ENCODE data around the gene RAP1GAP2.
A peak's percentile ranks its signal among the peaks of the same experiment; 100 is the strongest.

RAP1GAP2 gene

GRCh38 chr17:2852729-2853282 is 56.6 kb downstream of the RAP1GAP2 start:
- DNase-seq (ENCODE audit: low read depth in 1 of 2, low spot score in 1 of 2): no peak

DNA sequence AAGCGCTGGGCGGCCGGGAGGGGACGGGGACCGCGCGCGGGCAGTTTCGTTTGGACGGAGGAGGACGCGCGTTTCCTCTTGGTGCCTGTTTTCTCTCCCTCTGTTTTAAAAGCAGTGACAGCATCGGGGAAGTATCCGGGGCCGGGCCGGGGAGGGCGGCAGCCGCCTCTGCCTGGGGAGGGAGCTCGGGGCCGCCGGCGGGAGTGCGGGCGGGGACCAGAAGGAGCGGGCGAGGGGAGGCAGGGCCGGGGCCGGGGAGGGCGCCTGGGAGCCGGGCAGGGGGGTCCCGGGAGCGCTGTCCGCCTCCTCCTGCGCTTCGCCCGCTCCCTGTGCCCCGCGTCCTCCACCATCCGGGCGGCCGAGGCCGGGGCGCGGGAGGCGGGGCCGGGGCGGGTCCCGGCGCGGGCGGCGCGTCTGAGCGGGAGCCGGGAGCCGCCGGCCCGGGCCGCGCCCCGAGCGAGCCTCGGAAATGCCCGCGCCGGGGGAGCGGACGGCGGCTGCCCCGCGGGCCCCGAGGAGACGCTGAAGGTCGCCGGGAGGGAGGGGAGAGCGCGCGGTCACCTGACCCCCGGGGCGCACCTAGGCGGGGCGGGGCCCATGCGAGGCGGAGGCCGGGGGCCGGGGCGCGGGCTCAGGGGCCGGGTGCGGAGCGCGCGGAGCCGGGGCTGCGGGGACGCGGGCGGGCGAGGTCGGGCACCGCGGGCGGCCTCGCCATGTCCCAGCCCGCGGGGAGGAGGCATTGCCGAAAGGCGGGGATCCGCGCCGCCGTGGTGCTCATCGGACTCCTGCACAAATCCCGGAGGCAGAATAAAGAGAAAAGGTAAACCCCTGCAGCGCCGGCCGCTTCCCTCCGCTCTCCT is 57.3 kb downstream of the RAP1GAP2 start:
- peak; percentile 9 to 20 for DNase-seq (ENCODE audit: low read depth in 1 of 2, low spot score in 1 of 2)

GRCh38 chr17:2854143-2855055 is 58.2 kb downstream of the RAP1GAP2 start:
- peak in 1 of 2 donors; percentile 4 for DNase-seq (ENCODE audit: low read depth in 1 of 2, low spot score in 1 of 2)

DNA sequence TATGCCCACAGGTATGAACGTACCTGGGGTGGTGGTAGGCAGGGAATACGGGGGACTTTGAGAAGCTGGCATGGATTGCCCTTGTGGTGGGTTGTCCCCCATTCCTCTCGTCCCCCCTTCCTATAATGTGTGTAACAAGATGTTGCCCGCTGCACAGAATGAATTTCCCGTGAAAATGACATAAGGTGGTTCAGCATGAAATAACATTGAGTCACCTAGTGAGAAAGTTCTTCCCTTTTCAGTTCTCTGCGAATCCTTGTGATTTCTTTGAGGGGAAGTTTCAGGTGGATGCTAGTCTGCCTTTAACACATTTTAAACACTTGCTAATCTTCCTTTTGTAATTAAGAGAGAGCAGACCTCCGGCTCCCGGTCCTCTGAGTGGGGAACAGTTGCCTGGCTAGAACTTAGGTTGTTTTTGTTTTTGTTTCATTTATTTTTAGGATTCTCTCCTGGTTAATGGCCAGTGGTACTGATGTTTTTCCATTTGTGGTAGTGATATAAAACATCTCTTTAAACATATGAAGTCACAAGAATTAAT is 58.9 kb downstream of the RAP1GAP2 start:
- DNase-seq (ENCODE audit: low read depth in 1 of 2, low spot score in 1 of 2): no peak

DNA sequence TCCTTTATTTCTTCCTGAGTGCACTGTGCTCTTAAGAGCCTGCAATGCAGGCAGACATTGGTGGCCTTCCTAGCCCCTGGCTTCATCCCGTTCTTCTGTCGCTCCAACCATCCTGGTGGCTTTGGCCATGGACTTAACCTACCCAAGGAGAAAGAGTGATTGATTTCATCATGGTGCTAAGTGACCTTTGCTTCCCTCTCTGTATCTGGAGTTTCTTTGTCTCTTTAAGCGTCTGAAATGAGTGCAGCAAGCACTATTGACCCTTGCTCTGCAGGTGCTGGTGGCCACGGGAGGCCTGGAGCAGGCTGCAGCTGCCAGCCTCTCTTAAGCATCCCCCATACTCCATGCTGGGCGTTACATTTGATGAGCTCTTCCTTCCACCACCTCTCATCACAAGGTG is 60.5 kb downstream of the RAP1GAP2 start:
- no peak for DNase-seq (ENCODE audit: low read depth in 1 of 2, low spot score in 1 of 2)

GRCh38 chr17:2860045-2860444 is 63.8 kb downstream of the RAP1GAP2 start:
- no peak for DNase-seq (ENCODE audit: low read depth in 1 of 2, low spot score in 1 of 2)

GRCh38 chr17:2860883-2861282 is 64.6 kb downstream of the RAP1GAP2 start:
- DNase-seq (ENCODE audit: low read depth in 1 of 2, low spot score in 1 of 2): no peak

DNA sequence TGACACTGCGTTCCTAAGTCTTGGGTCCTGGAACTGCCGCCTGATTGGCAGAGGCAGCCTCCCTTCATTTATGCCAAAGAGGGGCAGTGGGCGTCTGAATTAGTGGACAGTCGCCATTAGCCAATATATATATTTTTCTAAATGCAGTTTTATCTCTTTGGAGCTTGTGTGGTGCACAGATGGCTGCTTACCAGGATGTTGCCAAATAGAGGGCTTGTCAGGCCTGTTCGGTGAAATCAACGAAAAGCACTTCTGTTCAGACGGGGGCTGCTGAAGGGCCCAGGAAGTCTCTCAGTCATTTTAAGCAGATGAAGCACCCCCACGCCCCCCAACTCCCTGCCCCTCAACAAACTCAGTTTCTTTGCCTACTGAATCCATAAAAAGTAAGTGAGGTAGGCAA is 66.0 kb downstream of the RAP1GAP2 start:
- no peak for DNase-seq (ENCODE audit: low read depth in 1 of 2, low spot score in 1 of 2)

GRCh38 chr17:2863204-2863603 is 67.0 kb downstream of the RAP1GAP2 start:
- no peak for DNase-seq (ENCODE audit: low read depth in 1 of 2, low spot score in 1 of 2)

- DNase-seq (ENCODE audit: low read depth in 1 of 2, low spot score in 1 of 2): no peak
These were observed 69.0 kb downstream of the RAP1GAP2 start for GRCh38 chr17:2865228-2865627.

- DNase-seq (ENCODE audit: low read depth in 1 of 2, low spot score in 1 of 2): no peak
These were observed 71.5 kb downstream of the RAP1GAP2 start for GRCh38 chr17:2867441-2868424.

DNA sequence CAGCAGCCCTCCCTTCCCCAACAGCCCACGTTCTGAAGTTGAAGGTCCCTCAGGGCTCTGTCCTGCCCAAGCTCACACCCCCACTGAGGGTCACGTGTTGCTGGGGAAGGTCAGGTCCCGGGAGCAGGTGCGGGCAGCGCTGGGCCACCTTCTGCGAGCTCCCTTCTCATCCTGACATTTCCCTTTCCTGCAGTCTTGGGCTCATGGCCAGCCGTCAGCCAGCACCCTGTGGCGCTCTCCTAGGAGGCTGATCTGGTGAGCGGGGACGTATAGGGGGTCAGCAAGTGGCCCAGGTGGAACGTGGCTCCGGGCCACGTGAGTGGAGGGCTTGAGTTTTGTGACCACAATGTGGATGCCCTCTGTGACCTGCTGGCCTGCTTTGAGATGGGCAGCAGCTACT is 73.4 kb downstream of the RAP1GAP2 start:
- DNase-seq (ENCODE audit: low read depth in 1 of 2, low spot score in 1 of 2): no peak

- no peak for DNase-seq (ENCODE audit: low read depth in 1 of 2, low spot score in 1 of 2)
These were observed 75.0 kb downstream of the RAP1GAP2 start for GRCh38 chr17:2871205-2871604.

DNA sequence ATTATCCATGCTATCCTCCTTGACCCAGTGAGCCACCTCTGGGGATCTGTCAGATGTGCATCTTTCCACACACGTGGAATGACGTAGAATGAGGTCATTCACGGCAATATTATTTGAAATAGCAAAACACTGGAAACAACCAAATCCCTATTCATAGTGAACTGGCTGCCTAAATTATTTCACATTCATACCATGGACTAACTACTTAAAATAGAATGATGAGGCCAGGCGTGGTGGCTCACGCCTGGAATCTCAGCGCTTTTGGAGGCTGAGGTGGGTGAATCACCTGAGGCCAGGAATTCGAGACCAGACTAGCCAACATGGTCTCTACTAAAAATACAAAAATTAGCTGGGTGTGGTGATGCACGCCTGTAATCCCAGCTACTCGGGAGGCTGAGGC is 75.5 kb downstream of the RAP1GAP2 start:
- DNase-seq (ENCODE audit: low read depth in 1 of 2, low spot score in 1 of 2): no peak

GRCh38 chr17:2872282-2872681 is 76.0 kb downstream of the RAP1GAP2 start:
- no peak for DNase-seq (ENCODE audit: low read depth in 1 of 2, low spot score in 1 of 2)

DNA sequence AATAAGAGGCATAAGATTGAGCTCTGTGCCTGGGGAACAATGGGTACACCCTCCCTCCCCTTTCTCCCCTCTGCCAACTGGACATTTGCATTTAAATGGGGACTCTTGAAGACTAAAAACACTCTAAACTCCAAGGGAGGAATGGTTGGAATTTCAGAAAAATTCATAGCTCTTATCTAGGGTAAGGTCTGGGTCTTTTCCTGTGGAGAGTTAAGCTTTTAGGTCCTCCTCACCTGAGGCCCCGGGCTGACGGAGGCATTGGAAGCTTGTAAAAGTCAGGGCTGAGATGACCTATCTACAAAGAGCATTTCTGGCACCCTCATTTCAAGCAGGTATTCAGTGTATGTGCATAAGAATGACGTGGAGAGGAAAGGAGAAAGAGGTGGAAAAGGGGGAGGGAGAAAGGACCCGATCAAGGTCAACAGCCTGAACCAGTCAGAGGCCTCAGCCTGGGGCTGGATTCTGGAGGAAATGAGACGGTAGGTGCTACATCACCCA is 78.0 kb downstream of the RAP1GAP2 start:
- DNase-seq (ENCODE audit: low read depth in 1 of 2, low spot score in 1 of 2): no peak

- no peak for DNase-seq (ENCODE audit: low read depth in 1 of 2, low spot score in 1 of 2)
These were observed 79.4 kb downstream of the RAP1GAP2 start for GRCh38 chr17:2875608-2876007.

- no peak for DNase-seq (ENCODE audit: low read depth in 1 of 2, low spot score in 1 of 2)
These were observed 80.2 kb downstream of the RAP1GAP2 start for GRCh38 chr17:2876467-2876866.

DNA sequence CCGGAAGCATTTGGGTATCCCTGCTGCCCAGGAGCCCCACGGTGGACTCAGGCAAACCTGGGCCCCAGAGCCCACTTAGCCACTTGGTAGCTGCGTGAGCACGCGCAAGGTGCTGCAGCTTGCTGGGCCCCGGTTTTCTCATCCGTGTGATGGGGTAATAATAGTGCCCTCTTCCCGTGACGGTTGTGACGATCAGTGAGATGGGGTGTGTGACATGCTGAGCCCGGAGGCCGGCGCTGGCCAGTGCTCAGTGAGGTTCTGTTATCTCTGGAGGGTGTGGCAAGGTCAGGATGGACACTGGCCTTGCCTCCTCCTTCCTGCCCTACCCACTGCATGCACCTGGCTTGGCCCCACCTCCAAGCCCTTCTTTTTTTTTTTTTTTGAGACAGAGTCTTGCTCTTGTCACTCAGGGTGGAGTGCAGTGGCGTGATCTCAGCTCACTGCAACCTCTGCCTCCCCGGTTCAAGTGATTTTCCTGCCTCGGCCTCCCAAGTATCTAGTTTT is 82.6 kb downstream of the RAP1GAP2 start:
- no peak for DNase-seq (ENCODE audit: low read depth in 1 of 2, low spot score in 1 of 2)

- no peak for DNase-seq (ENCODE audit: low read depth in 1 of 2, low spot score in 1 of 2)
These were observed 83.8 kb downstream of the RAP1GAP2 start for GRCh38 chr17:2880050-2880449.
